HL-60 (cell line): ENCODE results near the gene CRTC1.

Experiments used
- GABPA ChIP-seq: IDR thresholded peaks from 2 replicates; pipeline ENCODE4 v1.6.1; 2012; ENCODE audit warnings: low read depth
- POLR2AphosphoS5 ChIP-seq: IDR thresholded peaks from 2 replicates; pipeline ENCODE4 v1.6.1; 2012; ENCODE audit warnings: low read depth
- TF ChIP-seq, protein P1 (sequence below): IDR thresholded peaks from one replicate; pipeline ENCODE4 v1.5.1; 2011; ENCODE audit warnings: low read length, control low read depth, inconsistent platforms; ENCODE audit not compliant: insufficient read depth
- TF ChIP-seq, protein P2 (sequence below): IDR thresholded peaks from 2 replicates; pipeline ENCODE4 v1.6.1; 2012; ENCODE audit warnings: low read depth; ENCODE audit not compliant: insufficient replicate concordance

DNA sequence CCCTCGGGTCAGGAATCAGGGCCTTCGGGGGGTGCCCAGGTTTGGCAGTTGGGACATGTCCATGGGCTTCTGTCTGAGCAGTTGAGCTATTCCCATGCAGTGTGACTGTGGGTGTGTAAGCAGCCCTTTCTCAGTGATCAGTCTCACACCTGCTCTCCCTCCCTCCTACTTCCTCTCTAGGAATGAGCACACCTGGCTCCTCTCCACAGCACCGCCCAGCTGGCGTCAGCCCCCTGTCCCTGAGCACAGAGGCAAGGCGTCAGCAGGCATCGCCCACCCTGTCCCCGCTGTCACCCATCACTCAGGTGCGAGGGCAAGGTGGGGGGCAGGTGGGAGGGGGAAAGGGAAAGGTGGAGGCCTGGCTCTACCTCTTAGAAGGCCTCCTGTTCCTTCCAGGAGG lies 81.7 kb downstream of the CRTC1 start:
- TF ChIP-seq, protein P1, sequence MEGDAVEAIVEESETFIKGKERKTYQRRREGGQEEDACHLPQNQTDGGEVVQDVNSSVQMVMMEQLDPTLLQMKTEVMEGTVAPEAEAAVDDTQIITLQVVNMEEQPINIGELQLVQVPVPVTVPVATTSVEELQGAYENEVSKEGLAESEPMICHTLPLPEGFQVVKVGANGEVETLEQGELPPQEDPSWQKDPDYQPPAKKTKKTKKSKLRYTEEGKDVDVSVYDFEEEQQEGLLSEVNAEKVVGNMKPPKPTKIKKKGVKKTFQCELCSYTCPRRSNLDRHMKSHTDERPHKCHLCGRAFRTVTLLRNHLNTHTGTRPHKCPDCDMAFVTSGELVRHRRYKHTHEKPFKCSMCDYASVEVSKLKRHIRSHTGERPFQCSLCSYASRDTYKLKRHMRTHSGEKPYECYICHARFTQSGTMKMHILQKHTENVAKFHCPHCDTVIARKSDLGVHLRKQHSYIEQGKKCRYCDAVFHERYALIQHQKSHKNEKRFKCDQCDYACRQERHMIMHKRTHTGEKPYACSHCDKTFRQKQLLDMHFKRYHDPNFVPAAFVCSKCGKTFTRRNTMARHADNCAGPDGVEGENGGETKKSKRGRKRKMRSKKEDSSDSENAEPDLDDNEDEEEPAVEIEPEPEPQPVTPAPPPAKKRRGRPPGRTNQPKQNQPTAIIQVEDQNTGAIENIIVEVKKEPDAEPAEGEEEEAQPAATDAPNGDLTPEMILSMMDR = no peak
- TF ChIP-seq POLR2AphosphoS5 (no peak), GABPA (no peak)
- TF ChIP-seq, protein P2, sequence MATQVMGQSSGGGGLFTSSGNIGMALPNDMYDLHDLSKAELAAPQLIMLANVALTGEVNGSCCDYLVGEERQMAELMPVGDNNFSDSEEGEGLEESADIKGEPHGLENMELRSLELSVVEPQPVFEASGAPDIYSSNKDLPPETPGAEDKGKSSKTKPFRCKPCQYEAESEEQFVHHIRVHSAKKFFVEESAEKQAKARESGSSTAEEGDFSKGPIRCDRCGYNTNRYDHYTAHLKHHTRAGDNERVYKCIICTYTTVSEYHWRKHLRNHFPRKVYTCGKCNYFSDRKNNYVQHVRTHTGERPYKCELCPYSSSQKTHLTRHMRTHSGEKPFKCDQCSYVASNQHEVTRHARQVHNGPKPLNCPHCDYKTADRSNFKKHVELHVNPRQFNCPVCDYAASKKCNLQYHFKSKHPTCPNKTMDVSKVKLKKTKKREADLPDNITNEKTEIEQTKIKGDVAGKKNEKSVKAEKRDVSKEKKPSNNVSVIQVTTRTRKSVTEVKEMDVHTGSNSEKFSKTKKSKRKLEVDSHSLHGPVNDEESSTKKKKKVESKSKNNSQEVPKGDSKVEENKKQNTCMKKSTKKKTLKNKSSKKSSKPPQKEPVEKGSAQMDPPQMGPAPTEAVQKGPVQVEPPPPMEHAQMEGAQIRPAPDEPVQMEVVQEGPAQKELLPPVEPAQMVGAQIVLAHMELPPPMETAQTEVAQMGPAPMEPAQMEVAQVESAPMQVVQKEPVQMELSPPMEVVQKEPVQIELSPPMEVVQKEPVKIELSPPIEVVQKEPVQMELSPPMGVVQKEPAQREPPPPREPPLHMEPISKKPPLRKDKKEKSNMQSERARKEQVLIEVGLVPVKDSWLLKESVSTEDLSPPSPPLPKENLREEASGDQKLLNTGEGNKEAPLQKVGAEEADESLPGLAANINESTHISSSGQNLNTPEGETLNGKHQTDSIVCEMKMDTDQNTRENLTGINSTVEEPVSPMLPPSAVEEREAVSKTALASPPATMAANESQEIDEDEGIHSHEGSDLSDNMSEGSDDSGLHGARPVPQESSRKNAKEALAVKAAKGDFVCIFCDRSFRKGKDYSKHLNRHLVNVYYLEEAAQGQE = no peak
